ENCODE data around the gene SLC4A11.
"Not testable (repeated sequence)": the region's sequence is repeated elsewhere in the genome, so short reads cannot be mapped to it uniquely, and the experiment has no call there.

SLC4A11 gene

GRCh38 chr20:3192226-3193015, 46.6 kb downstream of the SLC4A11 start:
- DNase-seq (ENCODE audit: low read depth): no peak
- TF ChIP-seq CTCF (IDR thresholded peaks at IDR 0.05; ENCODE audit: low read depth, low read length, missing control alignments): no peak
- no peak overlapping the region for H3K4me3 ChIP-seq (ENCODE audit: low read depth, low read length)

GRCh38 chr20:3190681-3191111, 48.3 kb downstream of the SLC4A11 start:
- no peak overlapping the region for H3K4me3 ChIP-seq (ENCODE audit: low read depth, low read length)
- TF ChIP-seq CTCF (IDR thresholded peaks at IDR 0.05; ENCODE audit: low read depth, low read length, missing control alignments): no peak
- no peak for DNase-seq (ENCODE audit: low read depth)

GRCh38 chr20:3189561-3190131, 49.3 kb downstream of the SLC4A11 start:
- no peak overlapping the region for H3K4me3 ChIP-seq (ENCODE audit: low read depth, low read length)
- no peak for DNase-seq (ENCODE audit: low read depth)
- TF ChIP-seq CTCF (IDR thresholded peaks at IDR 0.05; ENCODE audit: low read depth, low read length, missing control alignments): no peak

- no peak overlapping the region for H3K4me3 ChIP-seq (ENCODE audit: low read depth, low read length)
- TF ChIP-seq CTCF (IDR thresholded peaks at IDR 0.05; ENCODE audit: low read depth, low read length, missing control alignments): no peak
- DNase-seq (ENCODE audit: low read depth): no peak
Measured at GRCh38 chr20:3188823-3189413, 50.1 kb downstream of the SLC4A11 start.

GRCh38 chr20:3187861-3188260, 51.1 kb downstream of the SLC4A11 start:
- H3K4me3 ChIP-seq (ENCODE audit: low read depth, low read length); DNase-seq (ENCODE audit: low read depth): not testable (repeated sequence)

GRCh38 chr20:3183896-3184612, 54.9 kb downstream of the SLC4A11 start:
- H3K4me3 ChIP-seq (ENCODE audit: low read depth, low read length): no peak overlapping the region
- DNase-seq (ENCODE audit: low read depth): no peak
- TF ChIP-seq CTCF (IDR thresholded peaks at IDR 0.05; ENCODE audit: low read depth, low read length, missing control alignments): no peak

GRCh38 chr20:3182429-3182828, 56.6 kb downstream of the SLC4A11 start:
- H3K4me3 ChIP-seq (ENCODE audit: low read depth, low read length); DNase-seq (ENCODE audit: low read depth): not testable (repeated sequence)

Data from GM12864 (cell line).